GM23248 (cell line): ENCODE measurements around the gene FAM20C. TPM values are rescaled to one million over a fixed set of nuclear protein-coding genes. Genes with fewer than 3 reads are reported as not detected.

Experiments used
- DNase-seq: peaks from one replicate; pipeline ENCODE4 v3.0.0-alpha.2; 2015
- H2AFZ ChIP-seq: fragments of 200-600 bp; sonication (generic); 2 replicates; pipeline ENCODE4 v1.6.1; 2016; ENCODE audit warnings: antibody characterized with exemption
- H3F3A ChIP-seq: fragments of 200-600 bp; sonication (generic); 2 replicates; pipeline ENCODE4 v1.6.1; 2016; ENCODE audit warnings: mild to moderate bottlenecking, antibody characterized with exemption, mixed run types; ENCODE audit not compliant: insufficient read depth
- H3K27ac ChIP-seq: fragments of 200-600 bp; sonication (generic); 2 replicates; pipeline ENCODE4 v1.5.1; 2016; ENCODE audit warnings: mild to moderate bottlenecking
- H3K27me3 ChIP-seq: fragments of 200-600 bp; sonication (generic); replicated peaks from 2 replicates; pipeline ENCODE4 v1.6.1; 2016; ENCODE audit warnings: mild to moderate bottlenecking; ENCODE audit not compliant: insufficient read depth
- H3K36me3 ChIP-seq: fragments of 200-600 bp; sonication (generic); 2 replicates; pipeline ENCODE4 v1.6.1; 2016; ENCODE audit warnings: low read depth, mild to moderate bottlenecking
- H3K4me1 ChIP-seq: fragments of 200-600 bp; sonication (generic); 2 replicates; pipeline ENCODE4 v1.6.1; 2016; ENCODE audit warnings: mild to moderate bottlenecking; ENCODE audit not compliant: insufficient read depth
- H3K4me2 ChIP-seq: fragments of 200-600 bp; sonication (generic); one replicate; pipeline ENCODE4 v1.6.1; 2016; ENCODE audit warnings: mild to moderate bottlenecking; ENCODE audit not compliant: unreplicated experiment
- H3K4me3 ChIP-seq: fragments of 200-600 bp; sonication (generic); 2 replicates; pipeline ENCODE4 v1.5.1; 2016; ENCODE audit warnings: mild to moderate bottlenecking
- H3K79me2 ChIP-seq: fragments of 200-600 bp; sonication (generic); 2 replicates; pipeline ENCODE4 v1.6.1; 2016; ENCODE audit warnings: mild to moderate bottlenecking; ENCODE audit not compliant: insufficient read depth
- H3K9ac ChIP-seq: fragments of 200-600 bp; sonication (generic); 2 replicates; pipeline ENCODE4 v1.6.1; 2016; ENCODE audit warnings: mild to moderate bottlenecking
- H3K9me2 ChIP-seq: fragments of 200-600 bp; sonication (generic); 2 replicates; pipeline ENCODE4 v1.6.1; 2016; ENCODE audit warnings: mixed run types, mild to moderate bottlenecking, moderate library complexity; ENCODE audit not compliant: insufficient read depth
- H3K9me3 ChIP-seq: fragments of 200-600 bp; sonication (generic); one replicate; pipeline ENCODE4 v1.6.1; 2017; ENCODE audit warnings: low read depth
- H4K20me1 ChIP-seq: fragments of 200-600 bp; sonication (generic); 2 replicates; pipeline ENCODE4 v1.6.0; 2016; ENCODE audit not compliant: insufficient read depth
- EZH2 ChIP-seq: fragments of 200-600 bp; sonication (generic); IDR thresholded peaks from 2 replicates; pipeline ENCODE4 v1.6.1; 2018; ENCODE audit warnings: antibody characterized with exemption, mild to moderate bottlenecking; ENCODE audit not compliant: insufficient read depth, poor library complexity, severe bottlenecking
- EZH2phosphoT487 ChIP-seq: fragments of 200-600 bp; sonication (generic); IDR thresholded peaks from 2 replicates; pipeline ENCODE4 v1.6.1; 2018; ENCODE audit warnings: antibody characterized with exemption, moderate library complexity, mild to moderate bottlenecking, low read depth; ENCODE audit not compliant: insufficient read depth
- WGBS, 2 experiments: methylation state at CpG; one replicate each; pipeline ENCODE4 v1.1.6; 2015 to 2017; ENCODE audit warnings: low lambda C conversion rate in 2 of 2, low coverage in 1 of 2; ENCODE audit errors: missing lambda C conversion rate in 2 of 2; 5-methylcytosine and 5-hydroxymethylcytosine counted together
- in situ Hi-C: fragments of 300-500 bp; cut with MboI; formaldehyde crosslinking; loops from 2 replicates; pipeline ENCODE4 v1.15.0; 2020
- polyA plus RNA-seq: library from polyadenylated mRNA; unstranded; fragments of >200 nt; fragmentation: Nextera tagmentation; extraction: Ambion mirVana; gene quantifications from 2 replicates; pipeline ENCODE4 v1.2.1, GENCODE V29; 2016
- total RNA-seq: library from RNA; depleted of rRNA; stranded (reverse); fragments of >200 nt; shearing (Covaris generic); gene quantifications from 2 replicates; pipeline ENCODE4 v1.2.3, GENCODE V29; 2014

FAM20C gene
- total and polyA plus RNA-seq, 2 experiments from 2014 or later, result 13.5 to 63.8 TPM

GRCh38 chr7:176786-177459 is 15.4 kb upstream of the FAM20C start:
- H4K20me1 ChIP-seq, result no peaks in the 10 kb centered on the region
- no peak overlapping the region for H3K4me2 ChIP-seq
- no peak overlapping the region for H3K27ac ChIP-seq
- in situ Hi-C loops, result no loop called here
- no peaks in the 10 kb centered on the region for H3K79me2 ChIP-seq
- H3K9me2 ChIP-seq, result no peaks in the 10 kb centered on the region
- H3K27me3 ChIP-seq, result no peaks in the 10 kb centered on the region
- no peak overlapping the region for H2AFZ ChIP-seq
- no peak overlapping the region for H3K4me3 ChIP-seq
- H3K9me3 ChIP-seq, result no peaks in the 10 kb centered on the region
- WGBS, 2 experiments, result 63 to 64% methylated on average over 20 to 21 of the region's 21 CpGs
- DNase-seq, result no peak
- no peaks in the 10 kb centered on the region for H3K4me1 ChIP-seq
- no peak for TF ChIP-seq EZH2phosphoT487
- TF ChIP-seq EZH2, result no peak
- H3F3A ChIP-seq, result no peaks in the 10 kb centered on the region
- no peaks in the 10 kb centered on the region for H3K36me3 ChIP-seq
- no peak overlapping the region for H3K9ac ChIP-seq

- Histone ChIP-seq H3K9ac (no peak overlapping the region), H3K4me3 (no peak overlapping the region), H3K36me3 (no peaks in the 10 kb centered on the region), H3K79me2 (no peaks in the 10 kb centered on the region), H3F3A (no peaks in the 10 kb centered on the region), H3K9me3 (no peaks in the 10 kb centered on the region), H3K27me3 (no peaks in the 10 kb centered on the region), H2AFZ (no peak overlapping the region), H4K20me1 (no peaks in the 10 kb centered on the region), H3K4me2 (no peak overlapping the region), H3K27ac (no peak overlapping the region), H3K9me2 (no peaks in the 10 kb centered on the region), H3K4me1 (no peaks in the 10 kb centered on the region)
- no peak for TF ChIP-seq EZH2phosphoT487
- no peak for TF ChIP-seq EZH2
- no peak for DNase-seq
- in situ Hi-C loops, result no loop called here
- 86% methylated on average over 24 to 28 of the region's 28 CpGs for WGBS, 2 experiments
These were observed 13.9 kb upstream of the FAM20C start for GRCh38 chr7:178444-178843.

DNA sequence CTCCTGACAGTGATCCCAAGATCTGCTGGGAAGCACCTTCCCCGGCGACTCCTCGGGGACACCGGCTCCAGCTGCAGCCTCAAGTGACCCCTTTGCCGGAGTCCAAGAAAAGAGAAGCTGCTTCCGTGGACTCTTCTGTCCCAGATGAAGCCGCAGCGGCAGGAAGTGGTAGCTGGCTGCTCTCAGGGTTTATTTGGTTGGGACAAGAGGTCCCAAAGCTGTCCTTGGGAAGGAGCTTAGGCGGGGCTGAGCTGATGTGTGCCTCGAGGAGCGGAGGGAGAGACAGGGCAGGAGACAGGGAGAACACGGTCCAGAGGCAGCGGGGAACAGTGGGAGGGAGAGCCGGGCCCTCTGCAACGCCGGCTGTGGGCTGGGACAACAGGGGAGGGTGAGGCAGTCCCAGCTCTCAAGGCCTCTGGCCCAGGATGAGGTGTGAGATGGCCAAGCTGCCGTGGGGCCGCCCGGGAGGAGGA is 13.1 kb upstream of the FAM20C start:
- Histone ChIP-seq H3K4me3 (no peak overlapping the region), H3K4me1 (no peaks in the 10 kb centered on the region), H3K9me3 (no peaks in the 10 kb centered on the region), H3K27ac (no peak overlapping the region), H3F3A (no peaks in the 10 kb centered on the region), H4K20me1 (no peaks in the 10 kb centered on the region), H3K36me3 (no peaks in the 10 kb centered on the region), H3K79me2 (no peaks in the 10 kb centered on the region), H3K4me2 (no peak overlapping the region), H3K9me2 (no peaks in the 10 kb centered on the region), H3K27me3 (no peaks in the 10 kb centered on the region), H3K9ac (no peak overlapping the region), H2AFZ (no peak overlapping the region)
- 78% methylated on average over 18 to 19 of the region's 19 CpGs for WGBS, 2 experiments
- in situ Hi-C loops, result no loop called here
- TF ChIP-seq EZH2 (no peak), EZH2phosphoT487 (no peak)
- no peak for DNase-seq

DNA sequence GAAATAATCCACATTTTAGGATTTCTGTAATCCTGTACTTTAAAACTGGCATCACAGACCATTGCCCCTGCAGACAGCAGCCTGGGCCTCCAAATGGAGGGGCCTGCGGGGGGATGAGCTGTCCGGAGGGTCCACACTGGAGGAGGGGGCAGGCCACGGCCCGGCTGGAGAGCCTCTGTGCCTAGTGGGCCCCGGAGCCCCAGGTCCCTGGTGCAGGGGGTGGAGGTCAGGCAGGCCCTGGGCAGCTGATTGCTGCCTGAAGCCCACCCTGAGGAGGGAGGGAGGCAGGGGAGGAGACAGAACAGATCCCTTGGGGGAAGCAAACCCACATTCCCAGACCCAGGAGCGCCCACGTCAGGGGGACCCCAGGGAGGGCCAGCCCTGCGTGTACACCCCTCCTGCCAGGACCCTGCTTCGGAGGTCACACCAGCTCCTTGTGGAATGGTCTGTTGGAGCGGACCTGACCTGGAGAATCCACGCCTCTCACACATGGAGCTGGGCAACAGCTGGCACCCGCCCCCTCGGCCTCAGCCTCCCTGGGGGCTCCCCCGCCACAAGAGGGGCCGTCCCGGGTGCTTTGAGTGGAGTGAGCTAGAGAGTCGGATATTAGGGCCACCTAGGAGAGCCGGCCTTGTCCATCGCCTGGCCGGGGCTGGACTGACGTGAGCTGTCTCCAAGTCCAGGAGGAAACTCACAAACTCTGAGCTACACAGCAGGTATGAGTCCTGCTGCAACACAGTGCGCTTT is 12.2 kb upstream of the FAM20C start:
- no peaks in the 10 kb centered on the region for H3K27me3 ChIP-seq
- H3K36me3 ChIP-seq, result no peaks in the 10 kb centered on the region
- H3K27ac ChIP-seq, result no peak overlapping the region
- H3K9ac ChIP-seq, result no peak overlapping the region
- H3K9me2 ChIP-seq, result no peaks in the 10 kb centered on the region
- H3K4me2 ChIP-seq, result no peak overlapping the region
- no peaks in the 10 kb centered on the region for H3K79me2 ChIP-seq
- no peak for TF ChIP-seq EZH2
- 77% methylated on average over 20 to 21 of the region's 22 CpGs for WGBS, 2 experiments
- H3K4me3 ChIP-seq, result no peak overlapping the region
- H2AFZ ChIP-seq, result no peak overlapping the region
- H3F3A ChIP-seq, result no peaks in the 10 kb centered on the region
- DNase-seq, result no peak
- no peaks in the 10 kb centered on the region for H3K4me1 ChIP-seq
- H3K9me3 ChIP-seq, result no peaks in the 10 kb centered on the region
- no peaks in the 10 kb centered on the region for H4K20me1 ChIP-seq
- in situ Hi-C loops, result no loop called here
